Upper lobe of right lung (tissue), 1 donor: ENCODE results near the gene IGSF9B. TPM values are rescaled to one million over a fixed set of nuclear protein-coding genes. Genes with fewer than 3 reads are reported as not detected.

Experiments
- ATAC-seq: fragments of 200-7000 bp; cut with Tn5 transposase; one replicate; pipeline ENCODE4 v1.9.1; 2020; ENCODE audit warnings: mild to moderate bottlenecking, moderate library complexity
- DNase-seq: peaks from one replicate; pipeline ENCODE4 v3.0.0-alpha.2; 2020
- H3K27ac ChIP-seq: fragments of 200-600 bp; one replicate; pipeline ENCODE4 v1.8.0; 2022
- H3K27me3 ChIP-seq: fragments of 200-600 bp; one replicate; pipeline ENCODE4 v1.8.0; 2022; ENCODE audit warnings: mild to moderate bottlenecking
- H3K36me3 ChIP-seq: fragments of 200-600 bp; one replicate; pipeline ENCODE4 v1.8.0; 2022
- H3K4me1 ChIP-seq: fragments of 200-600 bp; one replicate; pipeline ENCODE4 v1.8.0; 2022
- H3K4me3 ChIP-seq: fragments of 200-600 bp; one replicate; pipeline ENCODE4 v1.8.0; 2022; ENCODE audit warnings: mild to moderate bottlenecking
- H3K9me3 ChIP-seq: fragments of 200-600 bp; one replicate; pipeline ENCODE4 v1.8.0; 2022
- CTCF ChIP-seq: fragments of 200-600 bp; IDR thresholded peaks from one replicate; pipeline ENCODE4 v1.8.0; 2022; ENCODE audit warnings: antibody characterized with exemption
- intact Hi-C: fragments of 100-400 bp; cut with DNase I; formaldehyde crosslinking; loops from one replicate; pipeline ENCODE4 v1.11.0; 2022
- total RNA-seq: library from RNA; stranded (reverse); fragmentation: NEBNext Ultra II Directional; extraction: Animal tissue kit (Norgen Biotek cat#: 25700); gene quantifications from one replicate; pipeline ENCODE4 v1.2.1, GENCODE V29; 2021
- donor health status: DM: no; HTN: yes; CAD: no; lungs with severe emphysema.

IGSF9B gene
- total RNA-seq, 1 donor from 2014 or later: 2.9 TPM

DNA sequence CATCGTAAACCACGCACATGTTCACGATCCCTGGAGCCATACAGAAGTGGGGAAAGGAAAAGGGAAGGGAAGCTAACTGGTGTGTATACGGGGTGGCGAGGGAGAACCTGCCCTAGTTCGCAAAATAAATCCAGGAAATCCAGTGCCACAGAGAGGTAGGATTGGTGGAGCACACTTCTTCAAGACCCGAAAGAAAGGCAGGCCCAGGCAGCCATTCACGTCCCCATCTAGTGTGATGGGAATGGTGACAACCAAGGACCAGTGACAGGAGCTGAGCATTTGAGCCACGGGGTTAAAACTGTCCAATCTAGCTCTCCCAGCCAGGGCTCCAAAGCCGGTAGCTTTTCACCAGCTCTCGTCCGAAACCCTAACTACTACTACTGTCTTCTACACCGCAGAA is 53.7 kb downstream of the IGSF9B start:
- Histone ChIP-seq H3K36me3 (no peaks in the 10 kb centered on the region), H3K27ac (no peak overlapping the region), H3K4me3 (no peak overlapping the region), H3K9me3 (no peaks in the 10 kb centered on the region), H3K4me1 (no peaks in the 10 kb centered on the region), H3K27me3 (no peaks in the 10 kb centered on the region)
- ATAC-seq: no peak
- no peak for TF ChIP-seq CTCF
- no peak for DNase-seq
- intact Hi-C loops: no loop called here

- Histone ChIP-seq H3K4me3 (no peak overlapping the region), H3K9me3 (no peaks in the 10 kb centered on the region), H3K27me3 (no peaks in the 10 kb centered on the region), H3K36me3 (no peaks in the 10 kb centered on the region), H3K27ac (no peak overlapping the region), H3K4me1 (no peaks in the 10 kb centered on the region)
- ATAC-seq (no peak), DNase-seq (no peak)
- no peak for TF ChIP-seq CTCF
- intact Hi-C loops: no loop called here
These were observed 54.3 kb downstream of the IGSF9B start for GRCh38 chr11:133902506-133902905.

GRCh38 chr11:133901999-133902398 is 54.8 kb downstream of the IGSF9B start:
- DNase-seq: no peak
- H3K36me3 ChIP-seq: no peaks in the 10 kb centered on the region

DNA sequence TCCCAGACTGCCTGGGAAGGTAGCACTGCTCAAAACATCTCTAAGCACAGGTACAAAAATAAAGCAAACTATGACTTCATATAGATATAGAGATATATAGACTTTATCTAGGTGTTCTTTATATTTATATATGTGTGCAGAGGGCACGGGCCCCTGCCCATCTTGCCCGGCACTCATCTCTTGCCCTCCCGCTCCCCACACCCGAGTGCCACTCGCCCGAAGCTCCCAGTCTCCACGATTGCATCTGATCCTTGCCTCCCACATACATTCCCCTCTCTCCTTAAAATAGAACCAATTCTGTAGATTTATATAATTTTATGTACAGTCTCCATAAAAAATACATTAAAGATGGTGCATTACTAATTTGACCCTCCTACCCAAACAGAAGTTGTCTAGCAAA is 55.5 kb downstream of the IGSF9B start:
- DNase-seq: no peak
- no peaks in the 10 kb centered on the region for H3K36me3 ChIP-seq

More at GRCh38 chr11:133901999-133902398, 54.8 kb downstream of the IGSF9B start:
- H3K9me3 ChIP-seq: no peaks in the 10 kb centered on the region
- H3K27ac ChIP-seq: no peak overlapping the region
- no peaks in the 10 kb centered on the region for H3K4me1 ChIP-seq
- no peak overlapping the region for H3K4me3 ChIP-seq
- no peak for TF ChIP-seq CTCF
- intact Hi-C loops: no loop called here
- ATAC-seq: no peak
- H3K27me3 ChIP-seq: no peaks in the 10 kb centered on the region

DNA sequence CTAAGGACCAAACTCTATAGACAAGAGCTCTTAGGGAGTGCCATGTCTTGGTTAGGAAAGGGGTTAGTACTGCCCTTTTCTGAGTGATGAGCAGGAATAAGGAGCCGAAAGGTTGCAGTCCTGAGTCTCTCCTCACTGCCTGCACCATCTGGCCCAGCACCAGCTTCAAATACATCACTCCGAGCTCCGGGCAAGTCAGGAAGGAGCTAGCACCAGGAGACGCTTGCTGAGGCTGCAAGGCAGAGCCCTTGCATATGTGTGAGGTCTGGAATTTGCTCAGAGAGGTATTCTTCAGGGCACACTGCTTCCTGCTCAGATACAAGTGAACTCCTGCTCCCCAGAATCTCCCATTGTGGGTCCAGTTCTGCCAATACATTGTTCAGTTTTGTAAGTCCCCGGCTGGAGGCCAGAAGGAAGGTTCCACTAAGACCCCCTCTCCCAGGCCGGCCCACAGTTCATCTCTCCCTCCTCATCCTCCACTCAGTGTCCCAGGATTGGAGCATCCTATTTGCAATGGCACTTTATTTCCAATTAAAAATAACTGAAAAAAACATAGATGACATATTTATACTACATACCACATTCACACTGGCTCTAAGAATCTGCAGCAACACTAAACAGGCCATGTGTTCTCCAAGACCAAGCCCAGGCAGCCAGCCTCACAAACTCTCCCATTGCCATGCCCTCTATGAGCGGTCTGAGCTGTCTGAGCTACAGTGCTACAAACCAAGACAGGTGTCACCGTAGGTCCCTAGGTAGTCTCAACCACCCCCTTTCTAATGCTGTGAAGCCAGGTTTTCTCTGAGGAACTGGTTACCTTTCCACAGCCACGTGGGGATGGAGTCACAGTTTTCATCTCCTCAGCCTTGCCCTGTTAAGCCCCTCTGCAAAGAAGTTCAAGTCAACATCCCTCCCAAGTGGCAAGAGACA is 56.3 kb downstream of the IGSF9B start:
- ATAC-seq: no peak
- intact Hi-C loops: no loop called here
- no peak for TF ChIP-seq CTCF

More for the DNA sequence above, 55.5 kb downstream of the IGSF9B start:
- Histone ChIP-seq H3K27me3 (no peaks in the 10 kb centered on the region), H3K9me3 (no peaks in the 10 kb centered on the region), H3K4me1 (no peaks in the 10 kb centered on the region), H3K27ac (no peak overlapping the region), H3K4me3 (no peak overlapping the region)
- intact Hi-C loops: no loop called here
- no peak for ATAC-seq
- no peak for TF ChIP-seq CTCF

More for the DNA sequence above, 56.3 kb downstream of the IGSF9B start:
- no peak for DNase-seq
- Histone ChIP-seq H3K4me1 (no peaks in the 10 kb centered on the region), H3K27me3 (no peaks in the 10 kb centered on the region), H3K9me3 (no peaks in the 10 kb centered on the region), H3K36me3 (no peaks in the 10 kb centered on the region), H3K4me3 (no peak overlapping the region), H3K27ac (no peak overlapping the region)
